OCI-LY1 (cell line): ENCODE data around the gene TCEANC.

ENCODE experiments used
- EZH2 ChIP-seq: fragments of 200-600 bp; sonication (generic), shearing (Covaris generic); IDR thresholded peaks from 2 replicates; pipeline ENCODE4 v1.8.0; 2017; ENCODE audit warnings: borderline replicate concordance, mixed run types, mild to moderate bottlenecking, antibody characterized with exemption, low read length, moderate library complexity, mixed read lengths
- TF ChIP-seq, protein P1 (sequence below): fragments of 200-600 bp; sonication (generic), shearing (Covaris generic); IDR thresholded peaks from 2 replicates; pipeline ENCODE4 v1.5.1; 2017; ENCODE audit warnings: mild to moderate bottlenecking, antibody characterized with exemption, low read length, moderate library complexity, mixed read lengths

DNA sequence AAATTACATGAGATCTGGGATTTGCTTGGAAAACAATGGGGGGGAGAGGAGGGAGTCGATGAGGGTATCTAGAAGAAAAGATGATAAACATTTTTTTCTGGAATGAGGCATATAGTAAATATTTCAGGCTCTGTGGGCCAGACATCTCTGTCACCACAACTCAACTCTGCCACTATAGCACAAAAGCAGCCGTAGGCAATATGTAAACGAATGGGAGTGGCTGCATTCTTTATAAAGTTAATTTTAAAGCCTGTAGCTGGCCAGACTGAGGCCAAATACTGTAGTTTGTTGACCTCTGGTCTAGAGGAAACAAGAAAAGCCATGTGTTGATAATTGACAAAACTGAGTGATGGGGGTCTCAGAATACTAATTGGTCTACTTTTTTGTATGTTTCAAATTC lies 14.1 kb upstream of the TCEANC start:
- TF ChIP-seq, protein P1, sequence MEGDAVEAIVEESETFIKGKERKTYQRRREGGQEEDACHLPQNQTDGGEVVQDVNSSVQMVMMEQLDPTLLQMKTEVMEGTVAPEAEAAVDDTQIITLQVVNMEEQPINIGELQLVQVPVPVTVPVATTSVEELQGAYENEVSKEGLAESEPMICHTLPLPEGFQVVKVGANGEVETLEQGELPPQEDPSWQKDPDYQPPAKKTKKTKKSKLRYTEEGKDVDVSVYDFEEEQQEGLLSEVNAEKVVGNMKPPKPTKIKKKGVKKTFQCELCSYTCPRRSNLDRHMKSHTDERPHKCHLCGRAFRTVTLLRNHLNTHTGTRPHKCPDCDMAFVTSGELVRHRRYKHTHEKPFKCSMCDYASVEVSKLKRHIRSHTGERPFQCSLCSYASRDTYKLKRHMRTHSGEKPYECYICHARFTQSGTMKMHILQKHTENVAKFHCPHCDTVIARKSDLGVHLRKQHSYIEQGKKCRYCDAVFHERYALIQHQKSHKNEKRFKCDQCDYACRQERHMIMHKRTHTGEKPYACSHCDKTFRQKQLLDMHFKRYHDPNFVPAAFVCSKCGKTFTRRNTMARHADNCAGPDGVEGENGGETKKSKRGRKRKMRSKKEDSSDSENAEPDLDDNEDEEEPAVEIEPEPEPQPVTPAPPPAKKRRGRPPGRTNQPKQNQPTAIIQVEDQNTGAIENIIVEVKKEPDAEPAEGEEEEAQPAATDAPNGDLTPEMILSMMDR: no peak
- no peak for TF ChIP-seq EZH2
